Measurements from ENCODE around the gene PNMA1. TPM values are rescaled to one million over a fixed set of nuclear protein-coding genes. Genes with fewer than 3 reads are reported as not detected.

Gene PNMA1
- total and polyA plus RNA-seq, 9 of the 15 experiments (the other 6 are each of a cell fraction or from before 2014, with no cell fraction given): 1.7 to 26.4 (median 8.7) TPM

DNA sequence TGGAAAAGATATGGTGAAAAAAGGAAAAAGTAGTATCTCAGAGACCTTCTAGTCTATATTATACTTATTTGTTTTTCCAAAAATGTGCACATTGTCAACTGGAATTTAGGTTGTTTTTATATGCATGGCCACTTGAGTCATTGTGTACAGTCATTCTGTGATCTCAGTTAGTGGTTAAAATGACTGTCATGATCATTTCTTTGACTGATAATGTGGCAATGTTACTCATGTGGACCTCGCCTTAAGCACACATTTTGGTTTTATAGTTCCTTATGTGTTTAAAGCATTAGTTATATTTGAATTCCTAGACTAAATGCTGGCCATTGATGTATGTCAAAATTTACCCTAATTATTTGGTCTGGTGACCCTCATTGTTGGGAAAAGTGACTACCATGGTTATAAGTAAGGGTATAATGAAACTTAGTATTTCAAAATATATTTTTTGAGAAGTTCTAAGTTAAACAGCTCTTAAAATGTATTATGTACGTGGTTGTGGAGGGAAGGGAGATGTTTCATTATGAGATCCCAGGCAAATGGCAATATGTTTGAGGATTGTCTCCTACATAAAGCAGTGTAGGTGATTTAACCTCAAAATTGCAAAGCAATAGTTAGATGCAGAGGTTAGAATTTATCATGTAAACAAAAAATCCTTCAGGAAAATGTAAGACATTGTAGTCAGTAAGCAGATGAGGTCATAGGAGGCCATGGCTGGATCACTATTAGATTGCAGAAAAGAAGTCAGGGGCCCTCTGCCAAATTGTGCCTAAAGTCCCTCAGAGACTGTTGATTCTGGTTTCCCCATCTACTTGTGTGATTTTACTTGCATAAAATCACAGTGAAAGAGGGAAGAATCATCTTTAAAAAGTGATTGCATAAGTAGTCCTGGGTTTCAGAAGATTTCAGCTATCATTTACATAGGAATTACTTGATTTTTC is 17.5 kb downstream of the PNMA1 start:
- intact Hi-C loops (cut with micrococcal nuclease): no loop called here
- H4K20me1 ChIP-seq (replicated peaks; ENCODE audit: control insufficient read depth, insufficient read depth, low read length): no peaks in the 10 kb centered on the region
- ChIA-PET CTCF (ENCODE audit: low intra/inter-chr PET ratio) (no interaction called here), POLR2A (no interaction called here)
- H3K9ac ChIP-seq (ENCODE audit: insufficient read depth in 1 of 2, low read depth in 2 of 2, low read length in 2 of 2): no peak overlapping the region
- FAIRE-seq (no peak), DNase-seq (ENCODE audit: extremely low read depth in 1 of 4, low spot score in 3 of 4) (peak in 1 of 4 experiments; percentile 14), ATAC-seq (no peak)
- H3K27me3 ChIP-seq (ENCODE audit: control insufficient read depth in 2 of 2, insufficient read depth in 2 of 2, low read length in 2 of 2): no peaks in the 10 kb centered on the region
- H3K4me2 ChIP-seq (ENCODE audit: insufficient read depth, low read length): no peak overlapping the region
- H3K79me2 ChIP-seq (ENCODE audit: control insufficient read depth, insufficient read depth, low read length): no peaks in the 10 kb centered on the region
- WGBS (ENCODE audit: insufficient coverage, low coverage, missing lambda C conversion rate): 23% methylated on average over 2 of the region's 2 CpGs
- peaks cover 0 to 6% of the 10 kb centered on the region in 2 experiments; a peak in 3 of 5 replicates for H3K4me1 ChIP-seq (replicated peaks in 1 of 2; ENCODE audit: control insufficient read depth in 2 of 2, insufficient read depth in 2 of 2, low read length in 2 of 2)
- H3K36me3 ChIP-seq (ENCODE audit: control insufficient read depth, insufficient read depth, low read length): no peaks in the 10 kb centered on the region
- H3K9me3 ChIP-seq (replicated peaks; ENCODE audit: control insufficient read depth, insufficient read depth, low read depth, low read length): no peaks in the 10 kb centered on the region
- TF ChIP-seq SPI1 (IDR thresholded peaks at IDR 0.05; ENCODE audit: borderline replicate concordance, low read depth, low read length) (no peak), HDAC6 (IDR thresholded peaks at IDR 0.05; ENCODE audit: low read depth, low read length) (no peak), ARID1B (IDR thresholded peaks at IDR 0.05) (peak; percentile 27; the same call in 1 of the 2 replicates), JUND (IDR thresholded peaks at IDR 0.05; ENCODE audit: borderline replicate concordance, low read depth, low read length) (0 out of 2 replicates have a peak, but pooled peaks have one; percentile 22), JUND (tag; IDR thresholded peaks at IDR 0.05; ENCODE audit: borderline replicate concordance, low read depth, low read length) (no peak; the same call in 2 of the 3 replicates), NFE2 (IDR thresholded peaks at IDR 0.05; ENCODE audit: low read depth) (peak; percentile 36; the same call in 1 of the 2 replicates), FOSL1 (tag; conservative IDR thresholded peaks at IDR 0.05) (peak; percentile 92)
- TF ChIP-seq, protein P1, sequence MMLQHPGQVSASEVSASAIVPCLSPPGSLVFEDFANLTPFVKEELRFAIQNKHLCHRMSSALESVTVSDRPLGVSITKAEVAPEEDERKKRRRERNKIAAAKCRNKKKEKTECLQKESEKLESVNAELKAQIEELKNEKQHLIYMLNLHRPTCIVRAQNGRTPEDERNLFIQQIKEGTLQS (IDR thresholded peaks at IDR 0.05): peak; percentile 50
- TF ChIP-seq, protein P1 (CRISPR knock-in tag; conservative IDR thresholded peaks at IDR 0.05): no peak
- BruUV-seq (replicated peaks): no TSS peak
- 0 out of 2 replicates have a peak overlapping the region, but pooled peaks have one; percentile 22 for H2AFZ ChIP-seq (ENCODE audit: low read depth, low read length)
- peak overlapping the region; percentile 7; the same call in 1 of the 3 replicates for H3K27ac ChIP-seq (ENCODE audit: extremely low read depth, low read depth, low read length)
- H3K9me1 ChIP-seq (ENCODE audit: control insufficient read depth, insufficient read depth, low read length): no peaks in the 10 kb centered on the region
- in situ Hi-C loops (cut with MboI): no loop called here
- no peak overlapping the region for H3K4me3 ChIP-seq
